GM12891 (cell line): ENCODE data around the gene IRF2BP2.

Source experiments
- POLR2A ChIP-seq: IDR thresholded peaks from 2 replicates; pipeline ENCODE4 v1.6.1; 2011; ENCODE audit warnings: low read depth, low read length, control low read depth
- POLR2AphosphoS5 ChIP-seq: IDR thresholded peaks from 2 replicates; pipeline ENCODE4 v1.6.1; 2011; ENCODE audit warnings: low read depth, low read length, control low read depth
- TAF1 ChIP-seq: IDR thresholded peaks from 2 replicates; pipeline ENCODE4 v1.6.1; 2011; ENCODE audit warnings: low read depth, low read length, control low read depth

DNA sequence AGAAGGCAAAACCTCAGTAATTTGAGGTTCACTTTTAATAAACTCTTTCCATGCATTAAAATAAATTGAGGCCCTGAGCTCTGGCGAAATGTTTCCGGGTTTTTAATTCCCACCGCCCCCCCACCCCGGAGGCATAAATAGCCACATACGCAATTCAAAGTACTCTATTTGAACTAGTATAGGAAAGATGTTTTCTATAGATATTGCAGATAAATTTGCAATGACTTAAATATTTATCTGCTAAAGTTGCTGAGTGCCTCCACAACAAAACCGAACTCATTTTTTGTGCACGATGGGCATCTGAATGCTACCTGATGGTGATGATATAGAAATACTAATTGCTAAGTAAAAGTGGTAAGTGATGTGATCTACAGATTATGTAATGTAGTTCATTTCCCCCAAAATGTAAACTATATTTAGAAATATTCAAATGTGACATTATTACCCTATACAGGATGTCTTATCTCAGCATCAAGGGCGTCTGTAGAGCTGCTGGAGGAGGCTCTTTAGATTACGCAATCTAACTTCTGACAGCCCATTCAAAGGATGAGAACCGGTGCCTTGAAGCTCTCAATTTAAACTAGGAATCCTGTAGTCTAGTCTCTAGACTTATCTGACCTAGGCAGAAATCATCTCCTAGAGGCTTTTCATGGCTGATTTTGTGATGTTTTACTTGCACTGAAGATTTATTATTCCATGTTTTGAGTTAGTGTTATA lies 8.5 kb downstream of the IRF2BP2 start:
- TF ChIP-seq POLR2A (peak; percentile 31; the same call in 1 of the 2 replicates), TAF1 (no peak), POLR2AphosphoS5 (peak; percentile 51; the same call in 1 of the 2 replicates)
